Middle frontal gyrus (tissue), 1 donor: ENCODE measurements around the gene NEK1.
"Not testable (repeated sequence)": the region's sequence is repeated elsewhere in the genome, so short reads cannot be mapped to it uniquely, and the experiment has no call there.

ENCODE experiments used
- DNase-seq: peaks from one replicate; pipeline ENCODE4 v3.0.0-alpha.2; 2015; ENCODE audit warnings: low spot score; ENCODE audit errors: extremely low spot score

NEK1 gene

GRCh38 chr4:169601016-169601771 is 11.2 kb downstream of the NEK1 start:
- DNase-seq: no peak

- DNase-seq: no peak
Measured at GRCh38 chr4:169594560-169595195, 17.7 kb downstream of the NEK1 start.

DNA sequence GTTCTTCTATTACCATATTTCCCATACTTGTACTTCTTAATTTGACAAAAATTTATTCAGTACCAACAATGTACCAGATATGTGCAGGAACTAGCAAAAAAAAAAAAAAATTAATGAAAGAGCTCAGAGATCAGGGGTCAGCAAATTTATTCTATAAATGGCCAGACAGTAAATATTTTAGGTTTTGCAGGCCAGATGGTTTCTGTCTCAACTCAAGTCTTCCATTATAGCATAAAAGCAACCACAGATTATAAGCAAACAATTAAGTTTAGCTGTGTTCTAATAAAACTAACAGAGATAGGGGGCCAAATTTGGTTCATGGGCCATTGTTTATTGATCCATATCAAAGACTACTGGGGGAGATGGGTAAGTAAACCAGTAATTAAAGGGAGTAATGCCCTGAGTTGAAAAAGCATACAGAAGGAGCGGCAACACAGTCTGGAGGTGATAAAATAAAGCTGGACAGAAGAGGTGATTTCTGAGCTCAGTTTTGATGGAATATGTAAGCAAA is 19.3 kb downstream of the NEK1 start:
- DNase-seq: no peak

DNA sequence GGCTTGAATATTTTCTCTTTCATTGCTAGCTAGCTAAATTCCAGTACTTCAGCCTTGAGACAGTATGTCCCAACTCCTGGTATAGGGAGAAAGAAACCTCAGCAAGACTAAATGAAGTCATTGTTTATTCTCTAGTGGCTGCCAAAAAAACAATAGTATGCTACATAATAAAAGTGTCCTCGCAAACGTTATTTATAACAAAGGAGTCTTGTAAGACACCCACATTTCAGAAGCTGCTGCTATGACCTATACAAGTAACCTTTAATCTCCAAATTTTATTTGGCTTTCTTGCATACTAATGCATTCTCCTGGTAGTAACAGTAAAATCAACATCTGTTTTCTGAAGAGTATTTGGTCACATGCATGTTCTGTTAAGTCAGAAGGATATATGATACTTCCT is 28.8 kb downstream of the NEK1 start:
- DNase-seq: no peak

- DNase-seq: no peak
Measured at GRCh38 chr4:169582706-169583105, 29.7 kb downstream of the NEK1 start.

DNA sequence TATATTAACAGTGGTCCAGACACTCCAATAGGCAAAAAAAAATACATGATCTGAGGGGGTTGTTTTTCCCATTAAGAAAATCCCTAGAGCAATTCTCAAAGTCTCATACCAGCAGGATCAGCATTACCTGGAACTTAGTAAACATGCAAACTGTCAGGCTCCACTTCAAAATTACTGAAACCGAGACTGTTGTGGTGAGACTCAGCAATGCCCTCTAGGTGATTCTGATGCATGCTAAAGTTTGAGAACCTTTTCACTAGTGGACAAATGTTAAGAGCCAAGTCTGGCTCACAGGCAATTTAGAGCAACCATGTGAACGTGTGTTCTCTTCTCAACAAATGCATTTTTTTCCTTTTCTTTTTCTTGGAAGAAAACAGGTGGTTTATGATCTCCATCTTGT is 30.2 kb downstream of the NEK1 start:
- no peak for DNase-seq

- DNase-seq: no peak
Measured at GRCh38 chr4:169573889-169574288, 38.5 kb downstream of the NEK1 start.

DNA sequence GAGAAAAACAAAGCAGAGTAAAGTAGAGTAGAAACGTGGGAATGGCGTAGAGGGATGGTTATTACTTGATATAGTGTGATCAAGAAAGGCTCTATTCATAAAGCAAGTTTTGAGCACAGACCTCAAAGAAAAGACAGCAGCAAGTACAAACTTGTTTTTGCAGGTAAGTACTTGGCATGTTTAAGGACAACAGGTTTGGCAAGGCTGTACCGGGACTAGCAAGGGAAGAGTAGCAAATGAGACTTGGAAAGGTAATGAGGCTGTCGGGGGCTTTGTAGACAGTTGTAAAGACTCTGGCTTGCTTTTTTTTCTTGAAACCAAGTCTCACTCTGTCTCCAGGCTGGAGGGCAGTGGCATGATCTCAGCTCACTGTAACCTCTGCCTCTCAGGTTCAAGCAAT is 40.9 kb downstream of the NEK1 start:
- no peak for DNase-seq

DNA sequence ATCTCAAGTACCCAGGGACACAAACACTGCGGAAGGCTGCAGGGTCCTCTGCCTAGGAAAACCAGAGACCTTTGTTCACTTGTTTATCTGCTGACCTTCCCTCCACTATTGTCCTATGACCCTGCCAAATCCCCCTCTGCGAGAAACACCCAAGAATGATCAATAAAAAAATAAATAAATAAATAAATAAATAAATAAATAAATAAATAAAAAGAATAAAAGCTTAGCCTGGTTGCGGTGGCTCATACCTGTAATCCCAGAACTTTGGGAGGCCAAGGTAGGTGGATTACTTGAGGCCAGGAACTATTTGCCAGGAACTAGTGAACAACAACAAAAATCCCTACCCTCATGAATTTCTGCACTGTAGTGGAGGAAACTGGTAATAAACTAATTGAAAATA is 41.4 kb downstream of the NEK1 start:
- DNase-seq: not testable (repeated sequence)

GRCh38 chr4:169570266-169570665 is 42.1 kb downstream of the NEK1 start:
- DNase-seq: not testable (repeated sequence)

- not testable (repeated sequence) for DNase-seq
Measured at GRCh38 chr4:169569188-169569587, 43.2 kb downstream of the NEK1 start.

DNA sequence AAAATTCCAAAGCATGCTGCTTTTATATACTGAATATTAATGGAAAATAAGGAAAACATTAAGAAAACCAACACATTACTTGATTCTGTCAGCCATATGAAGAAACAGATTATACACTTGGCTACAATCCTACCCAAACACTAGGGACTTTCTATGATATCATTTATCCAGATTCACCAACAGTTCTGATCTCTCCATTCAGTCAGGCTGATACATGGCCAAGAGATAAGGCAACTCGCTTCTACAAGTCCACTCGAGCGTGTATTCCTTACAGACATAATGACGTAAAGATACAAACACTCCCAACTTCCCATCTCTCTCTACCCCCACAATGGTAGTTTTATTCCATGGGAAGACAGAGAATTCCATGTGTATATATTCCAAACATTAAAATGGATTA is 44.5 kb downstream of the NEK1 start:
- no peak for DNase-seq

- peak; percentile 70 for DNase-seq
Measured at GRCh38 chr4:169566021-169566818, 46.2 kb downstream of the NEK1 start.

DNA sequence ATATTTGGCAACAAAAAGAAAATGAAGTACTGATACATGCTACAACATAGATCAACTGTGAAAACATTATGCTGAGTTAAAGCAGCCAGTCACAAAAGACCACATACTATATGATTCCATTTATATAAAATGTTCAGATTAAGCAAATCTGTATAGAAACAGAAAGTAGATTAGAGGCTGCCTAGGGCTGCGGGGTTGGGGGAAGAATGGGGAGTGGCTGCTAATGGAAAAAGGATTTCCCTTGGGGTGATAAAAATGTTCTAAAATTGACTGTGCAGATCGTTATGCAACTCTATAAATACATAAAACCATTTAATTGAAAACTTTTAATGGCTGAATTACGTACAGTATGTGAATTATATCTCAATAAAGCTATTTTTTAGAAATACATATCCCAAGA is 46.8 kb downstream of the NEK1 start:
- no peak for DNase-seq

- no peak for DNase-seq
Measured at GRCh38 chr4:169557061-169557636, 55.2 kb downstream of the NEK1 start.

DNA sequence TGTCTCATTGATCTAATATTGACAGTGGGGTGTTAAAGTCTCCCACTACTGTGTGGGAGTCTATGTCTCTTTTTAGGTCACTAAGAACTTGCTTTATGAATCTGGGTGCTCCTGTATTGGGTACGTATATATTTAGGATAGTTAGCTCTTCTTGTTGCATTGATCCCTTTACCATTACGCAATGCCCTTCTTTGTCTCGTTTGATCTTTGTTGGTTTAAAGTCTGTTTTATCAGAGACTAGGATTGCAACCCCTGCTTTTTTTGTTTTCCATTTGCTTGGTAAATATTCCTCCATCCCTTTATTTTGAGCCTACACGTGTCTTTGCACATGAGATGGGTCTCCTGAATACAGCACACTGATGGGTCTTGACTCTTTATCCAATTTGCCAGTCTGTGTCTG is 65.8 kb downstream of the NEK1 start:
- not testable (repeated sequence) for DNase-seq

DNA sequence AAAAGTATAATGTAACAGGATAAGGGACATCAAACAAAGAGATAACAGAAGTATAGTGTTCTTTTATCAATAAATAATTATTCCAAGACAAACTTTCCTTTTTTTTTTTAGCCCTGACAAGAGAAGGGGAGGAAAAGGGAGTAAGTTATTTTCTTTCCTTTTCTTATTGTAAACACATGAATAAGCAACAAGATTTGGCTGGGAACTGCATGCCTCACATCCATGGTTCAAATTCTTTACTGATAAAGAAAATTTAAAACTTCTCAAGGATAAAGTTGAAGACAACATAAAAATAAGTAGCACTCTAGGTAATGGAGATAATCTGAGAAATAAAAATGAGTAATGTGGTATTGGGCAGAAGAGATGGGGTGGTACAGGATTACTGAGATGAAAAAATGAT is 71.6 kb downstream of the NEK1 start:
- no peak for DNase-seq

DNA sequence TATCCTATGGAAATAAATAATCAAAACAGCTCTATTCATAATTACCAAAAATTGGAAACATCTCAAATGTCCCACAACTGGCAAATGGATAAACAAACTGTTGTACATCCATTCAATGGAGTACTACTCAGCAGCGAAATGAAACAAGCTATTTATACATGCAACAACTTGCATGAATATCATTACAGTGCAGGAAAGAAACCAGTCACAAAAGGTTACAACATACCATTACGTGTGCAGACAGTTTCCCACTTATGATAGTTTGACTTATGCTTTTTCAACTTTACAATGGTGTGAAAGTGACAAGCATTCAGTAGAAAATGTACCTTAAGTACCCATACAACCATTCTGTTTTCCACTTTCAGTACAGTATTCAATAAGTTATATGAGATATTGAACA is 82.3 kb downstream of the NEK1 start:
- no peak for DNase-seq

GRCh38 chr4:169523796-169524195 is 88.6 kb downstream of the NEK1 start:
- DNase-seq: no peak

- DNase-seq: no peak
Measured at GRCh38 chr4:169510617-169511016, 101.8 kb downstream of the NEK1 start.

DNA sequence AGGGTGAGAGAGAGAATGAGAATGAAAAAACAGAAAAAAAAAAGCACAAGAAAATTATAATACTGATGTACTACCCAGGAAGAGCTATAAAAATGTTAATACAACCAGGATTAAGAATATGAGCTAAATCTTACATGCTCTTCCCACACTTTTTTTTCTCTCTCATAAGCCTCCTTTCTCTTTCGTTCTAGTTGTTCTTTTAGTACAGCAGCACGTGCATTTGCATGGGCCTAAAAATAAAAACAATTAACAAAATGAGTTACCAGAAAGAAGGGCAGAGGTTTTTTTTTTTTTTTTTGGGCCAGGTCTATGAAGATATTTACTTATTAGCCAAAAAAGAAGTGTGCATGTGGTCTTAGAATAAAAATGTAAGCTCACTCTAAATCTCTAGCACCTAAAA is 105.5 kb downstream of the NEK1 start:
- no peak for DNase-seq

- not testable (repeated sequence) for DNase-seq
Measured at GRCh38 chr4:169499907-169500306, 112.5 kb downstream of the NEK1 start.
